ENCODE measurements around the gene BBS9.

Gene BBS9

GRCh38 chr7:33645104-33645503 lies 515.7 kb downstream of the BBS9 start:
- no peak overlapping the region for H3K4me3 ChIP-seq (ENCODE audit: low read depth, low read length)
- no peak for DNase-seq (ENCODE audit: low read depth)
- TF ChIP-seq CTCF (IDR thresholded peaks at IDR 0.05; ENCODE audit: control insufficient read depth, extremely low read depth, insufficient read depth): no peak

- H3K4me3 ChIP-seq (ENCODE audit: low read depth, low read length): no peak overlapping the region
- no peak for TF ChIP-seq CTCF (IDR thresholded peaks at IDR 0.05; ENCODE audit: control insufficient read depth, extremely low read depth, insufficient read depth)
- DNase-seq (ENCODE audit: low read depth): no peak
These were observed 516.8 kb downstream of the BBS9 start for GRCh38 chr7:33646166-33646565.

GRCh38 chr7:33646891-33647391 lies 517.6 kb downstream of the BBS9 start:
- no peak for DNase-seq (ENCODE audit: low read depth)
- TF ChIP-seq CTCF (IDR thresholded peaks at IDR 0.05; ENCODE audit: control insufficient read depth, extremely low read depth, insufficient read depth): no peak

GRCh38 chr7:33649476-33650441 lies 520.4 kb downstream of the BBS9 start:
- DNase-seq (ENCODE audit: low read depth): no peak
- TF ChIP-seq CTCF (IDR thresholded peaks at IDR 0.05; ENCODE audit: control insufficient read depth, extremely low read depth, insufficient read depth): no peak
- no peak overlapping the region for H3K4me3 ChIP-seq (ENCODE audit: low read depth, low read length)

More at GRCh38 chr7:33646891-33647391, 517.6 kb downstream of the BBS9 start:
- no peak overlapping the region for H3K4me3 ChIP-seq (ENCODE audit: low read depth, low read length)

- no peak for DNase-seq (ENCODE audit: low read depth)
- TF ChIP-seq CTCF (IDR thresholded peaks at IDR 0.05; ENCODE audit: control insufficient read depth, extremely low read depth, insufficient read depth): no peak
- no peak overlapping the region for H3K4me3 ChIP-seq (ENCODE audit: low read depth, low read length)
These were observed 521.5 kb downstream of the BBS9 start for GRCh38 chr7:33650828-33651227.

- no peak overlapping the region for H3K4me3 ChIP-seq (ENCODE audit: low read depth, low read length)
- TF ChIP-seq CTCF (IDR thresholded peaks at IDR 0.05; ENCODE audit: control insufficient read depth, extremely low read depth, insufficient read depth): no peak
- DNase-seq (ENCODE audit: low read depth): no peak
These were observed 522.7 kb downstream of the BBS9 start for GRCh38 chr7:33651998-33652515.

All from LNCaP clone FGC (cell line).